H1 (cell line): ENCODE data around the gene AAR2. TPM values are rescaled to one million over a fixed set of nuclear protein-coding genes. Genes with fewer than 3 reads are reported as not detected.

Experiments used
- CTCF ChIA-PET: fragments of 300-600 bp; sonication (Branson Sonifier 250); formaldehyde crosslinking; loops from one replicate; lab custom pipeline; 2021; ENCODE audit not compliant: partially characterized antibody; lab: Charles Lee
- POLR2A ChIA-PET: fragments of 300-600 bp; sonication (Branson Sonifier 250); formaldehyde crosslinking; loops from one replicate; lab custom pipeline; 2021; ENCODE audit warnings: inconsistent platforms; ENCODE audit not compliant: partially characterized antibody; lab: Charles Lee
- DNase-seq, 2 experiments: peaks; one replicate each; pipeline versions ENCODE4 v3.0.0 to v3.0.0-alpha.2; 2010 to 2022; ENCODE audit warnings: low spot score in 2 of 2, low read depth in 1 of 2, mixed read lengths in 1 of 2
- FAIRE-seq: peaks from 2 replicates; lab custom pipeline; 2011; peaks lifted over from hg19 to GRCh38; lab: Jason Lieb, UNC
- H2AFZ ChIP-seq: 2 replicates; pipeline ENCODE4 v1.8.1; 2012; ENCODE audit warnings: low read length, inconsistent platforms
- H2AK5ac ChIP-seq: 2 replicates; pipeline ENCODE4 v1.6.1; 2013; ENCODE audit warnings: low read depth, low read length
- H2BK120ac ChIP-seq: replicated peaks from 2 replicates; pipeline ENCODE3; 2013; ENCODE audit warnings: low read depth, low read length, inconsistent platforms
- H2BK12ac ChIP-seq: 2 replicates; pipeline ENCODE4 v1.6.1; 2013; ENCODE audit warnings: low read depth, low read length
- H2BK15ac ChIP-seq: 2 replicates; pipeline ENCODE4 v1.6.1; 2013; ENCODE audit warnings: low read length
- H2BK20ac ChIP-seq: 2 replicates; pipeline ENCODE4 v1.6.1; 2013; ENCODE audit warnings: low read length
- H2BK5ac ChIP-seq: 2 replicates; pipeline ENCODE4 v1.6.1; 2013; ENCODE audit warnings: low read depth, low read length
- H3K14ac ChIP-seq: 2 replicates; pipeline ENCODE4 v1.6.1; 2013; ENCODE audit warnings: inconsistent platforms; ENCODE audit not compliant: insufficient read length
- H3K18ac ChIP-seq: 2 replicates; pipeline ENCODE4 v1.6.1; 2013; ENCODE audit warnings: low read length; ENCODE audit errors: extremely low read depth
- H3K23ac ChIP-seq: 2 replicates; pipeline ENCODE4 v1.6.1; 2013; ENCODE audit warnings: inconsistent platforms; ENCODE audit not compliant: insufficient read length
- H3K23me2 ChIP-seq: 2 replicates; pipeline ENCODE4 v1.6.1; 2013; ENCODE audit warnings: low read depth, low read length
- H3K27ac ChIP-seq: 2 replicates; pipeline ENCODE4 v1.6.1; 2011; ENCODE audit warnings: low read depth, low read length, inconsistent platforms
- H3K27me3 ChIP-seq, 4 experiments: replicated peaks in 1 of 4; 1 replicate in 1 of 4; 2 replicates in 3 of 4; pipeline versions ENCODE4 v1.6.1 to v1.8.1; 2011 to 2013; ENCODE audit warnings: low read length in 3 of 4, mild to moderate bottlenecking in 3 of 4, inconsistent platforms in 2 of 4, mixed read lengths in 2 of 4, moderate library complexity in 1 of 4; ENCODE audit not compliant: control insufficient read depth in 3 of 4, insufficient read depth in 3 of 4; ENCODE audit errors: extremely low read depth in 1 of 4
- H3K36me3 ChIP-seq, 4 experiments: 2 replicates each; pipeline versions ENCODE4 v1.6.1 to v1.8.1; 2011 to 2013; ENCODE audit warnings: mild to moderate bottlenecking in 4 of 4, low read length in 3 of 4, moderate library complexity in 2 of 4, control low read depth in 1 of 4, inconsistent platforms in 1 of 4; ENCODE audit not compliant: insufficient read depth in 4 of 4, control insufficient read depth in 2 of 4
- H3K4ac ChIP-seq: replicated peaks from 2 replicates; pipeline ENCODE3; 2013; ENCODE audit warnings: low read length, low read depth, mixed read lengths, inconsistent platforms; ENCODE audit not compliant: insufficient read length
- H3K4me1 ChIP-seq, 4 experiments: replicated peaks in 1 of 4; 1 replicate in 1 of 4; 2 replicates in 3 of 4; pipeline versions ENCODE4 v1.6.1 to v1.8.1; 2011 to 2013; ENCODE audit warnings: low read length in 3 of 4, inconsistent platforms in 2 of 4, mixed read lengths in 1 of 4; ENCODE audit not compliant: insufficient read depth in 4 of 4, control insufficient read depth in 3 of 4
- H3K4me2 ChIP-seq, 2 experiments: 2 replicates each; pipeline versions ENCODE4 v1.6.1 to v1.8.1; 2011 to 2013; ENCODE audit warnings: low read depth in 2 of 2, low read length in 2 of 2, control low read depth in 1 of 2, inconsistent platforms in 1 of 2, mild to moderate bottlenecking in 1 of 2; ENCODE audit not compliant: insufficient read depth in 1 of 2
- H3K4me3 ChIP-seq, 4 experiments: fragments of 200-600, 300-600 bp in 1 of 4; sonication (generic), shearing (Covaris generic), sonication (Bioruptor Twin) in 1 of 4; 2 replicates each; pipeline versions ENCODE4 v1.5.1 to v1.8.1; 2011 to 2016; ENCODE audit warnings: low read length in 4 of 4, low read depth in 3 of 4, control low read depth in 2 of 4, inconsistent platforms in 2 of 4, mild to moderate bottlenecking in 2 of 4, mixed read lengths in 1 of 4, moderate library complexity in 1 of 4; ENCODE audit not compliant: insufficient read depth in 2 of 4; ENCODE audit errors: extremely low read depth in 1 of 4
- H3K56ac ChIP-seq: replicated peaks from 2 replicates; pipeline ENCODE3; 2013; ENCODE audit warnings: low read depth, mild to moderate bottlenecking, mixed read lengths, low read length, inconsistent platforms; ENCODE audit not compliant: insufficient read length
- H3K79me1 ChIP-seq: 2 replicates; pipeline ENCODE4 v1.6.1; 2013; ENCODE audit warnings: low read depth, low read length, control low read depth
- H3K79me2 ChIP-seq, 2 experiments: 2 replicates each; pipeline versions ENCODE4 v1.6.1 to v1.8.1; 2012 to 2013; ENCODE audit warnings: low read length in 2 of 2, mild to moderate bottlenecking in 2 of 2, inconsistent platforms in 1 of 2; ENCODE audit not compliant: insufficient read depth in 2 of 2, control insufficient read depth in 1 of 2
- H3K9ac ChIP-seq, 4 experiments: replicated peaks in 1 of 4; 1 replicate in 1 of 4; 2 replicates in 3 of 4; pipeline versions ENCODE4 v1.6.1 to v1.8.1; 2011 to 2013; ENCODE audit warnings: low read depth in 3 of 4, low read length in 3 of 4, control low read depth in 2 of 4, mild to moderate bottlenecking in 2 of 4, moderate library complexity in 2 of 4, inconsistent platforms in 1 of 4; ENCODE audit errors: extremely low read depth in 1 of 4
- H3K9me3 ChIP-seq, 2 experiments: 2 replicates each; pipeline versions ENCODE4 v1.6.1 to v1.8.1; 2012 to 2013; ENCODE audit warnings: mild to moderate bottlenecking in 2 of 2, moderate library complexity in 2 of 2, control low read depth in 1 of 2, inconsistent platforms in 1 of 2, low read depth in 1 of 2, low read length in 1 of 2, mixed read lengths in 1 of 2; ENCODE audit not compliant: insufficient read depth in 2 of 2
- H4K20me1 ChIP-seq, 2 experiments: replicated peaks in 1 of 2; 2 replicates each; pipeline versions ENCODE3 to v1.8.1; 2011 to 2013; ENCODE audit warnings: inconsistent platforms in 2 of 2, low read length in 2 of 2, mild to moderate bottlenecking in 1 of 2; ENCODE audit not compliant: insufficient read depth in 2 of 2, control insufficient read depth in 1 of 2
- H4K5ac ChIP-seq: 2 replicates; pipeline ENCODE4 v1.6.1; 2013; ENCODE audit warnings: low read length, low read depth, mixed read lengths, inconsistent platforms; ENCODE audit not compliant: insufficient read length
- H4K8ac ChIP-seq: 2 replicates; pipeline ENCODE4 v1.8.0; 2013; ENCODE audit warnings: mild to moderate bottlenecking, moderate library complexity, low read length, inconsistent platforms; ENCODE audit not compliant: insufficient read depth; ENCODE audit errors: extremely low read depth
- H4K91ac ChIP-seq: replicated peaks from 2 replicates; pipeline ENCODE3; 2013; ENCODE audit warnings: low read length, mixed read lengths, inconsistent platforms; ENCODE audit not compliant: insufficient read length
- BACH1 ChIP-seq: IDR thresholded peaks from 2 replicates; pipeline ENCODE4 v1.6.1; 2012; ENCODE audit warnings: low read length, improper control_type of control experiment
- CEBPB ChIP-seq: IDR thresholded peaks from 2 replicates; pipeline ENCODE4 v1.6.1; 2012; ENCODE audit warnings: low read depth, low read length
- KDM4A ChIP-seq: IDR thresholded peaks from one replicate; pipeline ENCODE4 v1.7.1; 2012; ENCODE audit warnings: low read depth, mild to moderate bottlenecking, moderate library complexity, low read length, inconsistent platforms; ENCODE audit not compliant: severe bottlenecking
- PHF8 ChIP-seq: fragments of 200-600 bp; sonication (generic); conservative IDR thresholded peaks from 2 replicates; pipeline ENCODE4 v1.7.1; 2012; ENCODE audit warnings: low read depth, mild to moderate bottlenecking, inconsistent platforms, low read length, moderate library complexity
- SIN3A ChIP-seq, 2 experiments: IDR thresholded peaks in 1 of 2; conservative IDR thresholded peaks in 1 of 2; 2 replicates each; pipeline ENCODE4 v1.6.1; 2011 to 2012; ENCODE audit warnings: low read length in 2 of 2, improper control_type of control experiment in 1 of 2, low read depth in 1 of 2, mild to moderate bottlenecking in 1 of 2
- SIRT6 ChIP-seq: IDR thresholded peaks from one replicate; pipeline ENCODE4 v1.7.1; 2012; ENCODE audit warnings: low read length, inconsistent platforms
- SIX5 ChIP-seq: IDR thresholded peaks from 2 replicates; pipeline ENCODE4 v1.6.1; 2011; ENCODE audit warnings: mild to moderate bottlenecking, low read depth, low read length
- WGBS, 2 experiments: shearing (Covaris generic) in 1 of 2; methylation state at CpG; one replicate each; pipeline versions ENCODE4 v1.1.6 to v1.1.7; 2013 to 2015; ENCODE audit warnings: low lambda C conversion rate in 2 of 2, mixed read lengths in 2 of 2, inconsistent platforms in 1 of 2, low coverage in 1 of 2, missing lambda C conversion rate in 1 of 2; ENCODE audit not compliant: insufficient replicate concordance in 2 of 2, insufficient coverage in 1 of 2, insufficient read length in 1 of 2; ENCODE audit errors: extremely low coverage in 1 of 2, missing lambda C conversion rate in 1 of 2; 5-methylcytosine and 5-hydroxymethylcytosine counted together
- polyA plus RNA-seq, 7 experiments: library from polyadenylated mRNA; depleted of rRNA in 3 of 7; stranded (reverse) in 5 of 7; unstranded in 2 of 7; fragments of >200 nt in 5 of 7; fragments of 200-250 nt in 2 of 7; gene quantifications; 1 replicate in 5 of 7; 2 replicates in 1 of 7; 4 replicates in 1 of 7; pipeline versions ENCODE4 v1.2.1 to v1.2.3, GENCODE V29; 2011 to 2013; ENCODE audit warnings: missing spikeins in 2 of 7, mixed read lengths in 2 of 7
- total RNA-seq: library from RNA; stranded (reverse); fragmentation: NEBNext Ultra II Directional; extraction: Animal tissue kit (Norgen Biotek cat#: 25700); gene quantifications from 2 replicates; pipeline ENCODE4 v1.2.1, GENCODE V29; 2021
- TF ChIP-seq, protein P1 (sequence below): IDR thresholded peaks from 2 replicates; pipeline ENCODE4 v1.6.1; 2012; ENCODE audit warnings: low read length, inconsistent platforms
- TF ChIP-seq, protein P2 (sequence below): IDR thresholded peaks from 2 replicates; pipeline ENCODE4 v1.6.1; 2012; ENCODE audit warnings: inconsistent platforms

Gene AAR2
- total and polyA plus RNA-seq, 2 of the 8 experiments (the other 6 are each of a cell fraction or from before 2014, with no cell fraction given) = 25.5 to 36.1 TPM

DNA sequence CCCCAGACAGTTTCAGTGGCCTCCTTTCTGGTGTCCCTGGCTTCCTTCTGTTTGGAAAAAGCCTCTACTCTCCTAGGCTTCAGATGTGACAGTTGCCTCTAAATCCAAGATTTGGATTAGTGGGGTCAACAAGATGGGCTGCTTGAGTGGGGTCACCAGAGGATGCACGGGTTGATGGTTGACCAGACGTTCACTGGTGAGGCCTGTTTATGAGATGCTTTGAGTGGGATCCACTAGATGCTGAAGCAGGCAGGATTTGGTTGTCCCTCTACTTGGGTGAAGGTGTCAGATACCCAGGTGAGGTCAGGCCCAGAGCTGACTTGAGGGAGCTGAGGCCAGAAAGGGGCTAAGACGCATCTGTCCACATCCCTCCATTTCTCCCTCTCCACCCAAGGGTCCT is 61.8 kb downstream of the AAR2 start:
- Histone ChIP-seq H3K23me2 (no peaks in the 10 kb centered on the region), H3K56ac (no peak overlapping the region), H2BK20ac (no peak overlapping the region), H3K79me2 (no peaks in the 10 kb centered on the region), H4K91ac (no peak overlapping the region), H2AK5ac (no peak overlapping the region), H4K20me1 (peaks cover 0 to 5% of the 10 kb centered on the region in 2 experiments), H3K9ac (no peak overlapping the region), H3K4me1 (no peaks in the 10 kb centered on the region; a peak in 1 of 7 replicates), H3K79me1 (no peaks in the 10 kb centered on the region), H3K23ac (no peak overlapping the region), H3K14ac (no peak overlapping the region), H3K36me3 (no peaks in the 10 kb centered on the region), H2AFZ (no peak overlapping the region), H3K9me3 (no peaks in the 10 kb centered on the region), H3K4me3 (no peak overlapping the region), H4K8ac (no peak overlapping the region), H2BK12ac (no peak overlapping the region), H2BK120ac (no peak overlapping the region), H3K27me3 (no peaks in the 10 kb centered on the region; a peak in 1 of 7 replicates), H2BK15ac (no peak overlapping the region), H2BK5ac (no peak overlapping the region), H3K18ac (no peak overlapping the region), H4K5ac (no peak overlapping the region), H3K4ac (no peak overlapping the region), H3K27ac (no peak overlapping the region), H3K4me2 (no peak overlapping the region)
- WGBS, 2 experiments = 89% methylated on average over 3 of the region's 3 CpGs; no CpG with 5 or more reads in 1 of the 2 experiments
- DNase-seq = no peak
- ChIA-PET CTCF (interaction anchor here (1.0 to 1.6 kb wide), 2 partner anchors 31 to 142 kb away, joined by 3 read pairs; no protein-coding TSS in a partner anchor), POLR2A (no interaction called here)
- FAIRE-seq = no peak
- TF ChIP-seq PHF8 (no peak), SIX5 (no peak), SIN3A (conservative IDR thresholded peaks at IDR 0.05 in 1 of 2, IDR thresholded peaks at IDR 0.05 in 1 of 2; ENCODE audit: low read depth in 1 of 2, low read length in 2 of 2) (no peak), SIRT6 (no peak), BACH1 (no peak), KDM4A (no peak), CEBPB (no peak)
- TF ChIP-seq, protein P1, sequence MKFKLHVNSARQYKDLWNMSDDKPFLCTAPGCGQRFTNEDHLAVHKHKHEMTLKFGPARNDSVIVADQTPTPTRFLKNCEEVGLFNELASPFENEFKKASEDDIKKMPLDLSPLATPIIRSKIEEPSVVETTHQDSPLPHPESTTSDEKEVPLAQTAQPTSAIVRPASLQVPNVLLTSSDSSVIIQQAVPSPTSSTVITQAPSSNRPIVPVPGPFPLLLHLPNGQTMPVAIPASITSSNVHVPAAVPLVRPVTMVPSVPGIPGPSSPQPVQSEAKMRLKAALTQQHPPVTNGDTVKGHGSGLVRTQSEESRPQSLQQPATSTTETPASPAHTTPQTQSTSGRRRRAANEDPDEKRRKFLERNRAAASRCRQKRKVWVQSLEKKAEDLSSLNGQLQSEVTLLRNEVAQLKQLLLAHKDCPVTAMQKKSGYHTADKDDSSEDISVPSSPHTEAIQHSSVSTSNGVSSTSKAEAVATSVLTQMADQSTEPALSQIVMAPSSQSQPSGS = no peak
- TF ChIP-seq, protein P2, sequence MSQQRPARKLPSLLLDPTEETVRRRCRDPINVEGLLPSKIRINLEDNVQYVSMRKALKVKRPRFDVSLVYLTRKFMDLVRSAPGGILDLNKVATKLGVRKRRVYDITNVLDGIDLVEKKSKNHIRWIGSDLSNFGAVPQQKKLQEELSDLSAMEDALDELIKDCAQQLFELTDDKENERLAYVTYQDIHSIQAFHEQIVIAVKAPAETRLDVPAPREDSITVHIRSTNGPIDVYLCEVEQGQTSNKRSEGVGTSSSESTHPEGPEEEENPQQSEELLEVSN = no peak
